ENCODE data around the gene RHOF.
"Not testable (repeated sequence)": the region's sequence is repeated elsewhere in the genome, so short reads cannot be mapped to it uniquely, and the experiment has no call there.

The RHOF gene

DNA sequence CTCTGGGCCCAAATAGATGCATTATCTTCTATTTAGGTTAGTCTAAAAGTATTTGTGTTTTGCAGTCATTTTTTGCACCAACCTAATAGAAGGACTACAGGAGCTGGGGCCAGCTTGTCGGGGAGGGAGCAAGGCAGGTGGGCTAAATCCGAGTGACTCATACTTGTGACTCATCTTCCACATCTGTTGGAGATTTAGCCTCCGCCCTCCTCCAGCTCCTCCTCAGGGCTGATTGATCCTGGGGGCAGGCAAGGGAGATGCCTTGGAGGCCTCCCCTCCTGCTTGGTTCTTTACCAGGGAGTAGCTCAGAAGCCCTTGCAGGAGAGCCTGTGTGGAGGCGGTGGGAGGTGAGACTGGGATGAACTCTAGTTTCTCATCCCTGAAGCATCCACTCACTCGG, 27.9 kb downstream of the RHOF start:
- no peak overlapping the region for H3K4me3 Mint-ChIP-seq
- H3K4me1 Mint-ChIP-seq (ENCODE audit: low read depth) = peaks cover 2% of the 10 kb centered on the region
- peaks cover 2% of the 10 kb centered on the region for H3K36me3 Mint-ChIP-seq
- no peaks in the 10 kb centered on the region for H3K9me3 Mint-ChIP-seq (ENCODE audit: low read depth)
- no peak overlapping the region for H3K27ac Mint-ChIP-seq
- no peaks in the 10 kb centered on the region for H3K27me3 Mint-ChIP-seq

- no peaks in the 10 kb centered on the region for H3K27me3 Mint-ChIP-seq
- H3K4me1 Mint-ChIP-seq (ENCODE audit: low read depth) = peaks cover 2% of the 10 kb centered on the region
Observed at GRCh38 chr12:121764808-121765207, 28.7 kb downstream of the RHOF start.

DNA sequence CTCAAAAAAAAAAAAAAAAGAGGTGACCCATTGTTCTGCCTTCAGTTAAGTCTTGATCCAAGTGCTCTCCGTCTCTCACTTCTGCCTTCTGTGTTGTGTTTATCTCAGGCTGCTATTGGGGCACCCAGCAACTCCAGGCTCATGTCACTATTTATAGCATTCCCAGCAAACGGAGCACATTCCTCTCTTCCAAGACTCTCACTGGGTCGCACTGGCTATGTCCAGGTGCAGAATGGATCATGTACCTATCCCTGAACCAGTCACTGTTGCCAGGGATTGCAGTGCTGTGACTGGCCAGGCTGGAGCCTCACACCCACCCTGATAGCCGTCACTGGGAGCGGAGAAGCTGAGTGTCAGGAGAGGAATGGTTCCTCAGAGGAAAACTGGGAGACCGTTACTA, 31.2 kb downstream of the RHOF start:
- Mint-ChIP-seq H3K9me3 (ENCODE audit: low read depth) (no peaks in the 10 kb centered on the region), H3K27me3 (no peaks in the 10 kb centered on the region), H3K36me3 (peaks cover 2% of the 10 kb centered on the region), H3K4me3 (no peak overlapping the region), H3K4me1 (ENCODE audit: low read depth) (peaks cover 2% of the 10 kb centered on the region), H3K27ac (no peak overlapping the region)

More at GRCh38 chr12:121764808-121765207, 28.7 kb downstream of the RHOF start:
- Mint-ChIP-seq H3K4me3 (no peak overlapping the region), H3K27ac (no peak overlapping the region), H3K9me3 (ENCODE audit: low read depth) (no peaks in the 10 kb centered on the region), H3K36me3 (peaks cover 2% of the 10 kb centered on the region)

DNA sequence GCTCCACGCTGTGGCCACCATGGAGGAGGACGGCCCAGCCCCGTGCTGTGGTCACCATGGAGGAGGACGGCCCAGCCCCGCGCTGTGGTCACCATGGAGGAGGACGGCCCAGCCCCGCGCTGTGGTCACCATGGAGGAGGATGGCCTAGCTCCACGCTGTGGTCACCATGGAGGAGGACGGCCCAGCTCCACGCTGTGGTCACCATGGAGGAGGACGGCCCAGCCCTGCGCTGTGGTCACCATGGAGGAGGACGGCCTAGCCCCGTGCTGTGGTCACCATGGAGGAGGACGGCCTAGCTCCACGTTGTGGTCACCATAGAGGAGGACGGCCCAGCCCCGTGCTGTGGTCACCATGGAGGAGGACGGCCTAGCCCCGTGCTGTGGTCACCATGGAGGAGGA, 35.0 kb downstream of the RHOF start:
- H3K9me3 Mint-ChIP-seq (ENCODE audit: low read depth) = not testable (repeated sequence)
- H3K4me1 Mint-ChIP-seq (ENCODE audit: low read depth) = peaks cover 16% of the 10 kb centered on the region

DNA sequence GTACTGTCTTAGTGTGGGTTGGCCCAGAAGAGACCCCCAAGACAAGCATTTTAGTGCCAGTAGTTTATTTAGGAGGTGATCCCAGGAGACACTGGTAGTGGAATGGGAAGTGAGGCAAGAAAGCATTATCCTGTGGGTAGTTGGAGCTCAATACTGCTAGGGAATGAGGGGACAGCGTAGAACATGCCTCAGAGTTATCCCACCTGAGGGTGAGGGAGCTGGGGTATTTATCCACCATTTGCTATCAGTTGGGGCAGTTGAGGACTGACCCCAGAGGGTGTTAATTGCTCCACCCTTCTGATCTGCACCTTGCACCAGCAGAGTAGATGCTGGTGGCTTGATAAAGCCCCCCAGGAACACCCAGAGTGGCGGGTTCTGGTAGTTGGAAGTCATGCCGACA, 37.9 kb downstream of the RHOF start:
- no peaks in the 10 kb centered on the region for H3K9me3 Mint-ChIP-seq (ENCODE audit: low read depth)
- H3K36me3 Mint-ChIP-seq = peaks cover 2% of the 10 kb centered on the region
- peaks cover 15% of the 10 kb centered on the region for H3K4me1 Mint-ChIP-seq (ENCODE audit: low read depth)
- no peaks in the 10 kb centered on the region for H3K27me3 Mint-ChIP-seq
- H3K4me3 Mint-ChIP-seq = no peak overlapping the region
- H3K27ac Mint-ChIP-seq = no peak overlapping the region

More for the DNA sequence above, 35.0 kb downstream of the RHOF start:
- not testable (repeated sequence) for H3K4me3 Mint-ChIP-seq, H3K36me3 Mint-ChIP-seq, H3K27ac Mint-ChIP-seq, H3K27me3 Mint-ChIP-seq

- Mint-ChIP-seq H3K4me3 (no peak overlapping the region), H3K9me3 (ENCODE audit: low read depth) (no peaks in the 10 kb centered on the region), H3K27me3 (no peaks in the 10 kb centered on the region), H3K4me1 (ENCODE audit: low read depth) (peaks cover 17% of the 10 kb centered on the region), H3K27ac (no peak overlapping the region), H3K36me3 (peaks cover 2% of the 10 kb centered on the region)
Observed at GRCh38 chr12:121754836-121755235, 38.7 kb downstream of the RHOF start.

DNA sequence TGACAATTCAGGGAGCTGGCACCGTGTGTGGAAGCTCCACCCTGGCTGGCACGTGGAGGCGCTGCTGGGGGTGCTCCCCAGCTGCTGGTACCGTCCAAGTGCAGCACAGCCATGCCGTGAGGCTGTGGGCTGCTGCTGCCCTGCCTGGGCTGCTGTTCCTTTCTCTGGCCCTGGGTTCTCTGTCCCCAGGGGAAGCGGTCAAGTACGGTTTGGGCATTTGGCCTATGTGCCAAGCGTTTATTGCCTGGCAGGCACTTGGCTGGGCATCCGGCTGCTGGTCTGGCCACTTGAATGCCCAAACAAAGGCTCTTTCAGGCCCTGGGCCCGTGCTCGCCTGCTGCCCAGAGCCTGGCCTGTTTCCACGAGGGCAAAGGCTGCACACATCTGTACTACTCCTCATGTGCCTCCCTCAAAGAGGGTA, 39.6 kb downstream of the RHOF start:
- H3K4me1 Mint-ChIP-seq (ENCODE audit: low read depth) = peaks cover 19% of the 10 kb centered on the region
- no peak overlapping the region for H3K4me3 Mint-ChIP-seq
- no peaks in the 10 kb centered on the region for H3K9me3 Mint-ChIP-seq (ENCODE audit: low read depth)
- H3K36me3 Mint-ChIP-seq = peaks cover 2% of the 10 kb centered on the region
- no peaks in the 10 kb centered on the region for H3K27me3 Mint-ChIP-seq
- no peak overlapping the region for H3K27ac Mint-ChIP-seq

DNA sequence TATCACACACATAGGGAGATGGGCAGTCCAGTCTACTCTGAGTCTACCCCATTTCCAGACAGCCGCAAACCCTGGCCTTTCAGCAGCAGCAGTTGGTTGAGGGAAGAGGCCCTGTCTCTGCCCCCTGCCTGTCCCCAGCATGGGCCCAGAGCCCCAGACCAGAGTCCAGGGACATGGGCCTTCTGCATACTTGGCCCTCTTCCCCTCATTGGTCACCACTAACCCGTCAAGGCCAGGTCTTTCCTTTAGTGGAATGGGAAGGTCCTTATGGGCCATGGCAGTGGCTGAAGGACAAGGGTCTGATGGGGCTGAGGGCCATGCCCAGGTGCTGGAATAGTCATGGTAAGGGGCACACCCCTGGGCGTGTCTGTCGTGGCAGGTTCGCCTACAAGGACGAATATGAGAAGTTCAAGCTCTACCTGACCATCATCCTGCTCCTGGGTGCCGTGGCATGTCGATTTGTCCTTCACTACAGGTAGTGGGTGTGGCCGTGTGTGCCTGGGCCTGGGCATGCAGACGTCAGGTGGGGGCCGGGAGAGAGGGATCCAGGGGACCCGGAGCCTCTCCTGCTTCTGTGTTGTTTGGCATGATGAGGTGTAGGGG, 41.6 kb downstream of the RHOF start:
- Mint-ChIP-seq H3K27me3 (no peaks in the 10 kb centered on the region), H3K4me3 (no peak overlapping the region), H3K36me3 (peaks cover 2% of the 10 kb centered on the region), H3K4me1 (ENCODE audit: low read depth) (peaks cover 21% of the 10 kb centered on the region), H3K27ac (no peak overlapping the region), H3K9me3 (ENCODE audit: low read depth) (no peaks in the 10 kb centered on the region)

- H3K27me3 Mint-ChIP-seq = no peaks in the 10 kb centered on the region
- peaks cover 2% of the 10 kb centered on the region for H3K36me3 Mint-ChIP-seq
- H3K4me1 Mint-ChIP-seq (ENCODE audit: low read depth) = peaks cover 14% of the 10 kb centered on the region
- H3K9me3 Mint-ChIP-seq (ENCODE audit: low read depth) = no peaks in the 10 kb centered on the region
- H3K4me3 Mint-ChIP-seq = no peak overlapping the region
- no peak overlapping the region for H3K27ac Mint-ChIP-seq
Observed at GRCh38 chr12:121751034-121751433, 42.5 kb downstream of the RHOF start.

- no peak overlapping the region for H3K27ac Mint-ChIP-seq
Observed at GRCh38 chr12:121750507-121750955, 43.0 kb downstream of the RHOF start.

DNA sequence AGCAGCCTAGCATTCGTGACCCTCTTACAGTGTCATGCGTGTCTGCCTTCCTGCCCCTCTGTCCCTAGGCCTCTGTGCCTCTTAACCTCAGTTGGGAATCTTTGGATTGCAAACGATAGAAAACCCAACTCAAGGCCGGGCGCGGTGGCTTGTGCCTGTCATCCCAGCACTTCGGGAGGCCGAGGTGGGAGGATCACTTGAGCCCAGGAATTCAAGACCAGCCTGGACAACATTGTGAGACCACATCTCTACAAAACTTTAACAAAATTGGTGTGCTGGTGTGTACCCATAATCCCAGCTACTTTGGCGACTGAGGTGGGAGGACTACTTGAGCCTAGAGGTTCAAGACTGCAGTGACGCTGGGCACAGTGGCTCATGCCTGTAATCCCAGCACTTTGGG, 44.2 kb downstream of the RHOF start:
- Mint-ChIP-seq H3K4me1 (ENCODE audit: low read depth) (peaks cover 7% of the 10 kb centered on the region), H3K4me3 (no peak overlapping the region), H3K9me3 (ENCODE audit: low read depth) (no peaks in the 10 kb centered on the region), H3K27ac (no peak overlapping the region), H3K36me3 (peaks cover 2% of the 10 kb centered on the region), H3K27me3 (no peaks in the 10 kb centered on the region)

More at GRCh38 chr12:121750507-121750955, 43.0 kb downstream of the RHOF start:
- peaks cover 9% of the 10 kb centered on the region for H3K4me1 Mint-ChIP-seq (ENCODE audit: low read depth)
- no peak overlapping the region for H3K4me3 Mint-ChIP-seq
- H3K27me3 Mint-ChIP-seq = no peaks in the 10 kb centered on the region
- H3K9me3 Mint-ChIP-seq (ENCODE audit: low read depth) = no peaks in the 10 kb centered on the region
- H3K36me3 Mint-ChIP-seq = peaks cover 2% of the 10 kb centered on the region

GRCh38 chr12:121748571-121749265, 44.8 kb downstream of the RHOF start:
- H3K27ac Mint-ChIP-seq = peak overlapping the region; percentile 67

GRCh38 chr12:121748218-121748570, 45.3 kb downstream of the RHOF start:
- H3K4me3 Mint-ChIP-seq = no peak overlapping the region
- H3K9me3 Mint-ChIP-seq (ENCODE audit: low read depth) = no peaks in the 10 kb centered on the region
- peaks cover 2% of the 10 kb centered on the region for H3K36me3 Mint-ChIP-seq
- H3K27ac Mint-ChIP-seq = no peak overlapping the region
- no peaks in the 10 kb centered on the region for H3K27me3 Mint-ChIP-seq
- peaks cover 7% of the 10 kb centered on the region for H3K4me1 Mint-ChIP-seq (ENCODE audit: low read depth)

More at GRCh38 chr12:121748571-121749265, 44.8 kb downstream of the RHOF start:
- Mint-ChIP-seq H3K4me3 (no peak overlapping the region), H3K4me1 (ENCODE audit: low read depth) (peaks cover 7% of the 10 kb centered on the region), H3K27me3 (no peaks in the 10 kb centered on the region), H3K9me3 (ENCODE audit: low read depth) (no peaks in the 10 kb centered on the region), H3K36me3 (peaks cover 2% of the 10 kb centered on the region)

DNA sequence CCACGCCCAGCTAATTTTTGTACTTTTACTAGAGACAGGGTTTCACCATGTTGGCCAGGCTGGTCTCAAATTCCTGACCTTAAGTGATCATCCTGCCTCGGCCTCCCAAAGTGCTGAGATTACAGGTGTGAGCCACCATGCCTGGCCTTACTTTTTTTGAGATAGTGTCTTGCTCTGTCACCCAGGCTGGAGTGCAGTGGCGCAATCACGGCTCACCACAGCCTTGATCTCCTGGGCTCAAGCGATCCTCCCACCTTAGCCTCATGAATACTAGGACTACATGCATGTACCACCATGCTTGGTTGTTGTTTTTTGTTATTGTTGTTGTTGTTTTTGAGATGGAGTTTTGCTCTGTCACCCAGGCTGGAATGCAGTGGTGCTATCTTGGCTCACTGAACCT, 47.9 kb downstream of the RHOF start:
- H3K27ac Mint-ChIP-seq; H3K4me3 Mint-ChIP-seq; H3K4me1 Mint-ChIP-seq (ENCODE audit: low read depth); H3K9me3 Mint-ChIP-seq (ENCODE audit: low read depth); H3K27me3 Mint-ChIP-seq; H3K36me3 Mint-ChIP-seq: not testable (repeated sequence)

- H3K9me3 Mint-ChIP-seq (ENCODE audit: low read depth) = no peaks in the 10 kb centered on the region
- H3K36me3 Mint-ChIP-seq = no peaks in the 10 kb centered on the region
- no peak overlapping the region for H3K4me3 Mint-ChIP-seq
- H3K4me1 Mint-ChIP-seq (ENCODE audit: low read depth) = no peaks in the 10 kb centered on the region
- H3K27me3 Mint-ChIP-seq = no peaks in the 10 kb centered on the region
- no peak overlapping the region for H3K27ac Mint-ChIP-seq
Observed at GRCh38 chr12:121741743-121742142, 51.7 kb downstream of the RHOF start.

GRCh38 chr12:121740847-121741246, 52.6 kb downstream of the RHOF start:
- no peak overlapping the region for H3K27ac Mint-ChIP-seq
- no peaks in the 10 kb centered on the region for H3K9me3 Mint-ChIP-seq (ENCODE audit: low read depth)
- H3K36me3 Mint-ChIP-seq = no peaks in the 10 kb centered on the region
- no peak overlapping the region for H3K4me3 Mint-ChIP-seq
- no peaks in the 10 kb centered on the region for H3K27me3 Mint-ChIP-seq
- no peaks in the 10 kb centered on the region for H3K4me1 Mint-ChIP-seq (ENCODE audit: low read depth)

Measured in activated naive CD8-positive, alpha-beta T cell (primary cell).